Measurements from ENCODE around the gene C1orf174.

C1orf174 gene

DNA sequence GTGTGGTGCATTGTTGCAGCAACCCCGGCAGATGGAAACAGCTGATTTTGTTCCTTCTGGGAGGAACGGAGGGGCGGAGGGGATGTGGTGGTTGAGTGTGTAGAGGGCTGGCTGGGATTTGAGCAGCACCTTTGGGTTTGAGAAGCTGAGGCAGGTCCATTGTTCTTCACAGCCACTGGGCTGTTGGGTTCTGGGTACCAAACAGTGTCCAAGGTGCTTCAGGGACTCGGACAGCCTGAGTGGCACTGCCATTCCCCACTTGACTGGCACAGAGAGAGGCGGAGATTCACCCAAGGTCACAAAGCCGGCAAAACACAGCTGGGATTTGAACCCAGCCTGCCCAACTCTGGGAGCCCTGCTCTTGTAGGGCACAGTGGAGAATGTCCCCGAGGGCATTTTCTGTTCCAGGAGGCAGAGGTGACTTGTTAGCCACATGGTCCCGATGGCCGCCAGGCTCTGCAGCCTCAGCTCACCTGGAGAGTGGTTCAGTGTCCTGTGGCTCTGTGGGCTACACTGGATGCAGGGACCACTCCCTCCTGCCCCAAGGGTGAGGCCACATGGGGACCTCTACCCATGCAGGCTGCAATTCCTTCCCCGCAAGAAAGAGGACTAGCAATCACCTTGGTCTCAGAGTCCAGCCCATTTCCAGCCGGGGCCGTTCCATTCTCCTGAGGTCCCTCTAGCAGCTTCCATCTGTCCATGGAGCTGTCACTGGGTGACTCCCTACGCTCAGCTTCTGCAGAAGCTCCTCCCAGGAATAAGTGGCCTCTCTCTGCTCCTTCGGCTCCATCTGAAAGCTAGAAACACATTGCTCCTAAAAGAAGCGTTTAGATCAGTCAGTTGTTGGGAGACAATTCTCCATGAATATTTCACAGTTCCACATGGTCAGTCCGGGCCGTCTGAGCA is 31.2 kb upstream of the C1orf174 start:
- Histone ChIP-seq H3K9me3 (ENCODE audit: control insufficient read depth, insufficient read depth, low read length) (no peaks in the 10 kb centered on the region), H3K4me1 (ENCODE audit: insufficient read depth, low read length) (no peaks in the 10 kb centered on the region), H3K9ac (ENCODE audit: low read depth, low read length) (no peak overlapping the region), H3K36me3 (ENCODE audit: insufficient read depth, low read length) (no peaks in the 10 kb centered on the region)

DNA sequence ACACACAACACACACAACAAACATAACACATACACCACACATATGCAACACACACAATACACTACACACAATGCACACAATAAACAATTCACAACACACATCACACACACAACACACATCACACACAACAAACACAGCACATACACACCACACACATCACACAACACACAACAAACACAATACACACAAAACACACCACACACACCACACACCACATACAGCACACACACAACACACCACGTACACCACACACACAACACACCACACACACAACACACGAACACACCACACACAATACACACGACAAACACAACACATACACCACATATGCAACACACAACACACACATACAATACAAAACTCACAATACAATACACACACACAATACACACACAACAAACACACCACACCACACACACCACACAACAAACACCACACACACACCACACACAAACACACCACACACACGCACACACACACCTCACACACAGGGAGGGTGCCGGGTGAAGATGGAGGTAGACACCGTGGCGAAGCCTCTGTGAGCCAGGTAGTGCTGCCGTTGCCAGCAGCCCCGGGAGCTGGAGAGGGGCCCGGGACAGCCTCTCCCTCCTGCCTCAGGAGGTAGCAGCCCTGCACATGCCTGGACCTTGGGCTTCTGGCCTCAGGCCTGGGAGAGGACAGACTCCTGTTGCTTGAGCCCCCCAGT is 30.4 kb upstream of the C1orf174 start:
- no peaks in the 10 kb centered on the region for H3K36me3 ChIP-seq (ENCODE audit: insufficient read depth, low read length)
- H3K9ac ChIP-seq (ENCODE audit: low read depth, low read length) = no peak overlapping the region
- H3K4me1 ChIP-seq (ENCODE audit: insufficient read depth, low read length) = no peaks in the 10 kb centered on the region
- H3K9me3 ChIP-seq (ENCODE audit: control insufficient read depth, insufficient read depth, low read length) = no peaks in the 10 kb centered on the region

DNA sequence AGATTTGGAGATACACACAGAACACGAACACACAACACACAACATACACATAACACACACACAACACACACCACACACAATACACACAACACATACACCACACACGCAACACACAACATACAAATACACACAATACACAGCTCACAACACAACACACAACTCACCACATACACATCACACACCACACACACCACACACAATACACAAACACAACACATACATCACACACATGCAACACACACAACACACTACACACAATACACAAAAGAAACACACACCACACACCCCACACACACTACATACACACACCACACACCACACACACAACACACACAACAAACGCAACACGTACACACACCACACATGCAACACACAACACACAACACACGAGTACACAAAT is 29.1 kb upstream of the C1orf174 start:
- Histone ChIP-seq H3K4me1 (ENCODE audit: insufficient read depth, low read length) (no peaks in the 10 kb centered on the region), H3K9ac (ENCODE audit: low read depth, low read length) (no peak overlapping the region), H3K9me3 (ENCODE audit: control insufficient read depth, insufficient read depth, low read length) (no peaks in the 10 kb centered on the region), H3K36me3 (ENCODE audit: insufficient read depth, low read length) (no peaks in the 10 kb centered on the region)

- no peaks in the 10 kb centered on the region for H3K9me3 ChIP-seq (ENCODE audit: control insufficient read depth, insufficient read depth, low read length)
- no peaks in the 10 kb centered on the region for H3K36me3 ChIP-seq (ENCODE audit: insufficient read depth, low read length)
- no peaks in the 10 kb centered on the region for H3K4me1 ChIP-seq (ENCODE audit: insufficient read depth, low read length)
- no peak overlapping the region for H3K9ac ChIP-seq (ENCODE audit: low read depth, low read length)
Measured at GRCh38 chr1:3928586-3928985, 28.5 kb upstream of the C1orf174 start.

DNA sequence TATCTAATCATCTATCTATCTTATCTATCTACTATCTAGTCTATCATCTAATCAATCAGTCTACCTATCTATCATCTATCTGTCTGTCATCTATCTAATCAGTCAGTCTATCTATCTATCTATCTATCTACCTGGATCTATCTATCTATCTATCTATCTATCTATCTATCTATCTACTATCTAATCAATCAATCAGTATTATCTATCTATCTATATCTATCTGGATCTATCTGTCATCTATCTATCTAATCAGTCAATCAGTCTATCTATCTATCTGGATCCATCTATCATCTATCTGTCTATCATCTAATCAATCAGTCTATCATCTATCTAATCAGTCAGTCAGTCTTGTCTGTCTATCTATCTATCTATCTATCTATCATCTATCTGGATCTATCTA is 26.9 kb upstream of the C1orf174 start:
- Histone ChIP-seq H3K36me3 (ENCODE audit: insufficient read depth, low read length) (no peaks in the 10 kb centered on the region), H3K9me3 (ENCODE audit: control insufficient read depth, insufficient read depth, low read length) (no peaks in the 10 kb centered on the region), H3K9ac (ENCODE audit: low read depth, low read length) (no peak overlapping the region), H3K4me1 (ENCODE audit: insufficient read depth, low read length) (no peaks in the 10 kb centered on the region)

- H3K9ac ChIP-seq (ENCODE audit: low read depth, low read length) = no peak overlapping the region
Measured at GRCh38 chr1:3925762-3926161, 25.7 kb upstream of the C1orf174 start.

DNA sequence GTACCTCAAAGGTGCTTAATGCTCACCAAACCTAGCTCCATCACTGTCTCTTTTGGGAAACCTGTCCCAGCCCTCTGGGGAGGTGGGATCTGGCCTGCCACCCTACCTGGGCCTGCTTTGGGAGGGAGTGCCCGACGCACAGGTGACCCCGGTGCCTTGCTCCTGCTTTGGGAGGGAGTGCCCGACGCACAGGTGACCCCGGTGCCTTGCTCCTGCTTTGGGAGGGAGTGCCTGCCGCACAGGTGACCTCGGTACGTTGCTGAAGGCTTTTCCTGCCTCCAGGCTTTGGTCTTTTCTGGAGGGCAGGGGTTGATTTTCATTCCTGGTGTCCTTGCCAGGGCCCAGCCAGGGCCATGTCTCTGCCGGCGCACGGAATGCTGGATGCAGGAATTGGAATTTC is 25.2 kb upstream of the C1orf174 start:
- no peaks in the 10 kb centered on the region for H3K36me3 ChIP-seq (ENCODE audit: insufficient read depth, low read length)
- no peak overlapping the region for H3K9ac ChIP-seq (ENCODE audit: low read depth, low read length)
- no peaks in the 10 kb centered on the region for H3K9me3 ChIP-seq (ENCODE audit: control insufficient read depth, insufficient read depth, low read length)
- H3K4me1 ChIP-seq (ENCODE audit: insufficient read depth, low read length) = no peaks in the 10 kb centered on the region

More at GRCh38 chr1:3925762-3926161, 25.7 kb upstream of the C1orf174 start:
- Histone ChIP-seq H3K4me1 (ENCODE audit: insufficient read depth, low read length) (no peaks in the 10 kb centered on the region), H3K9me3 (ENCODE audit: control insufficient read depth, insufficient read depth, low read length) (no peaks in the 10 kb centered on the region), H3K36me3 (ENCODE audit: insufficient read depth, low read length) (no peaks in the 10 kb centered on the region)

DNA sequence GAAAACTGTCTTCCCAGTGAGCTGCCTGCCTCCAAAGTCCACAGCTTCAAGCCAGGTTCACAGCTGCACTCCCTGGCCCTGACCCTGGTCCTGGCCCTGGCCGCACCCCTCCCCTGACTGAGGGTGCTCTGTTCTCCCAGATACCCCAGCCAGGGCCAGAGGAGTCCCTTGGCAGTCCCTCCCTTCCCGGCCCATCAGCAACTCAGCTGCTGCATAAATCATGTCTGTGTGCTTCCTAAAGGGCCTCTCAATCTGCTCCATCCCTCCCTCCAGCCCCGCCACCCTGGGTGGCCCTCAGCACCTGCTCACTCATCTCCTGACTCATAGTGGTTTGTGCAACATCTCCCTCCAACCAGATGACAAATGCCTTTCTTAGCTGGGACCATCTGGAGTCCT is 24.8 kb upstream of the C1orf174 start:
- Histone ChIP-seq H3K9ac (ENCODE audit: low read depth, low read length) (no peak overlapping the region), H3K36me3 (ENCODE audit: insufficient read depth, low read length) (no peaks in the 10 kb centered on the region), H3K4me1 (ENCODE audit: insufficient read depth, low read length) (no peaks in the 10 kb centered on the region), H3K9me3 (ENCODE audit: control insufficient read depth, insufficient read depth, low read length) (no peaks in the 10 kb centered on the region)

GRCh38 chr1:3924186-3924824 is 24.2 kb upstream of the C1orf174 start:
- no peaks in the 10 kb centered on the region for H3K9me3 ChIP-seq (ENCODE audit: control insufficient read depth, insufficient read depth, low read length)
- H3K36me3 ChIP-seq (ENCODE audit: insufficient read depth, low read length) = no peaks in the 10 kb centered on the region
- H3K4me1 ChIP-seq (ENCODE audit: insufficient read depth, low read length) = no peaks in the 10 kb centered on the region
- no peak overlapping the region for H3K9ac ChIP-seq (ENCODE audit: low read depth, low read length)

DNA sequence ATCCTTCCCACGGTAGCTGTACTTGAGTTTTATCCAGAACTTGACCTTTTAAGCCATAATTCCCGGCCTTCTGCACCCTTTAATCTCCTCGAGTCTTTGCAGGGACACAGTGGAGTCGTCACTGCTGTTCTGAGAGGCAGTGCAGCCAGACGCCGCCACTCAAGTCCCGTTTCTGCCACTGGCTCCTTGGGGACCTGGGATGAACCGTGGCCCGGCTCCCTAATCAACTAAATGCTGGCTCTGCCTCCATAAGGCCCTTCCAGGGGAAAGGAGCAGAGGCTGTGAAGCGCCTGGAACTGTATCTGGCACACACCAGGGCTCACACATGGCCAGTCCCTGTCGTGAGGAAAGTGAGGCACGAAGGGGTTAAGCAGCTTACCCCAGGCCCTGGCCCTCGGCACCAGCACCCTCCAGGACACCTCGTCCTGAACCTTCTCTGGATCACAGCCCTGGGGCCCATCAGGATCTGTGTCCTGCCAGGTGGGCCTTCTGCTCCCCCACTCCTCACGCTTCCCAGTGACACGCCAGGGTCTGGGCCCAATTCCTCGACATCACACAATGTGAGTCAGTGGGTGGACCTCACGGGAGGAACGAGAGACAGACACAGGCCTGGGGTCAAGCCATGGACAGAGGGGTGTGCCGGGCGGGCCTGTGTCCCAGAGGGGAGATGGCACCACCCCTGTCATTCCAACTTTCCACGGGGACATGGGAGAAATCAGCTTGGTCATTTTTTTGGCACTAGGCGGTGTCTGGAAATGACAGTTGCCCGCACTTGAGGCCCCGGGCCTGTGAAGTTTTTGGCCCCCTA is 23.5 kb upstream of the C1orf174 start:
- no peaks in the 10 kb centered on the region for H3K36me3 ChIP-seq (ENCODE audit: insufficient read depth, low read length)
- no peaks in the 10 kb centered on the region for H3K4me1 ChIP-seq (ENCODE audit: insufficient read depth, low read length)
- H3K9ac ChIP-seq (ENCODE audit: low read depth, low read length) = no peak overlapping the region
- H3K9me3 ChIP-seq (ENCODE audit: control insufficient read depth, insufficient read depth, low read length) = no peaks in the 10 kb centered on the region

- no peaks in the 10 kb centered on the region for H3K4me1 ChIP-seq (ENCODE audit: insufficient read depth, low read length)
- H3K36me3 ChIP-seq (ENCODE audit: insufficient read depth, low read length) = no peaks in the 10 kb centered on the region
- H3K9me3 ChIP-seq (ENCODE audit: control insufficient read depth, insufficient read depth, low read length) = no peaks in the 10 kb centered on the region
- no peak overlapping the region for H3K9ac ChIP-seq (ENCODE audit: low read depth, low read length)
Measured at GRCh38 chr1:3922851-3923250, 22.8 kb upstream of the C1orf174 start.

GRCh38 chr1:3922201-3922725 is 22.2 kb upstream of the C1orf174 start:
- no peak overlapping the region for H3K9ac ChIP-seq (ENCODE audit: low read depth, low read length)
- no peaks in the 10 kb centered on the region for H3K9me3 ChIP-seq (ENCODE audit: control insufficient read depth, insufficient read depth, low read length)
- H3K4me1 ChIP-seq (ENCODE audit: insufficient read depth, low read length) = no peaks in the 10 kb centered on the region
- H3K36me3 ChIP-seq (ENCODE audit: insufficient read depth, low read length) = no peaks in the 10 kb centered on the region

DNA sequence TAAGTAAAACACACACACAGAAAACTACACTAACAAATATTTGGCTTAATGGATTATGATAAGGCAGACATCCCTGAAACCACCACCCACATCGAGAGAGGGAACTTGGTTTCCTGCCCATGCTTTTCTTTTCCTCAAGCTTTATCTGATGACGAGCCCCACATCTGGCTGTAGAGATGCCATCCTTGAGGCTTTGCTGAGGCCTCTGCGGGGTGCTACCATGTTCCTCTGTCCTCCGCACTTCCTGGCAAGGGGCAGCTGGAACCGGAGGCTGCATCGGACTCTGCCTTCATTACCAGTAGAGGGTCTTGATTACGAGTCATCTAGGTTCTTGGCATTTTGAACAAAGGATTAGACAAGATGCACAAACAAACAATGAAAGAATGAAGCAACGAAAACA is 21.7 kb upstream of the C1orf174 start:
- H3K36me3 ChIP-seq (ENCODE audit: insufficient read depth, low read length) = no peaks in the 10 kb centered on the region
- H3K9me3 ChIP-seq (ENCODE audit: control insufficient read depth, insufficient read depth, low read length) = no peaks in the 10 kb centered on the region
- H3K4me1 ChIP-seq (ENCODE audit: insufficient read depth, low read length) = no peaks in the 10 kb centered on the region
- H3K9ac ChIP-seq (ENCODE audit: low read depth, low read length) = no peak overlapping the region

DNA sequence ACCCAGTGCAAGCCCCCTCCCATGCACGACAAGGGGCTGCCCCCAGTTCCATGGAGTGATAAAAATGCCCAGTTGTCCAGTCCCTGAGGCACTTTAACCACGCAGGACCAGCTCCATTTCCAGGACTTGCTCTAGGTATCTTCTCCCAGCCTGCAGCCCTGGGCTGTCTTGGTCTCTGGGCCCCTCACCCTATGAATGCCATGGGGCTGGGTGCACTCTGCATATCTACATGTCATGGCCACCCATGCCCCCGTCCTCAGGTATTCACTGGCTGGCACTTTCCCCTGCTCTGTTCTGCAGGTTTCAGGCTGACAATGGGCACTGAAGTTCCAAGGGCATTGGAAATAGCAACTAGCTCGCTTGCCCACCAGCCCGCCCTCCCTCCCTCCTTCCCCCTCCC is 19.6 kb upstream of the C1orf174 start:
- H3K4me1 ChIP-seq (ENCODE audit: insufficient read depth, low read length) = no peaks in the 10 kb centered on the region
- no peaks in the 10 kb centered on the region for H3K36me3 ChIP-seq (ENCODE audit: insufficient read depth, low read length)
- H3K9ac ChIP-seq (ENCODE audit: low read depth, low read length) = no peak overlapping the region
- no peaks in the 10 kb centered on the region for H3K9me3 ChIP-seq (ENCODE audit: control insufficient read depth, insufficient read depth, low read length)

Data from ES-I3 (cell line).